PC-3 (cell line): ENCODE measurements around the gene GRIP2. TPM values are rescaled to one million over a fixed set of nuclear protein-coding genes. Genes with fewer than 3 reads are reported as not detected.
A peak's percentile ranks its signal among the peaks of the same experiment; 100 is the strongest.

Source experiments
- ATAC-seq: fragments of 200-7000 bp; cut with Tn5 transposase; 2 replicates; pipeline ENCODE4 v1.9.1; 2020; ENCODE audit warnings: mild to moderate bottlenecking, moderate library complexity
- BruUV-seq: library from RNA; stranded (reverse); fragments of 400-500 nt; replicated peaks from 2 replicates; lab custom pipeline; 2021; lab: Mats Ljungman, UMichigan
- CTCF ChIA-PET: fragments of 300-600 bp; sonication (Branson Sonifier 250); formaldehyde crosslinking; loops from one replicate; lab custom pipeline; 2022; ENCODE audit warnings: antibody characterized with exemption; lab: Charles Lee
- POLR2A ChIA-PET: fragments of 300-600 bp; sonication (Branson Sonifier 250); formaldehyde crosslinking; loops from one replicate; lab custom pipeline; 2022; ENCODE audit warnings: antibody characterized with exemption; ENCODE audit not compliant: unreplicated experiment; lab: Charles Lee
- DNase-seq: peaks from one replicate; pipeline ENCODE4 v3.0.0-alpha.2; 2015
- H2AFZ ChIP-seq: fragments of 300-600 bp; sonication (generic); 2 replicates; pipeline ENCODE4 v1.6.0; 2016; ENCODE audit warnings: antibody characterized with exemption, low read length
- H3F3A ChIP-seq: fragments of 300-600 bp; sonication (generic); one replicate; pipeline ENCODE4 v1.6.0; 2017; ENCODE audit warnings: antibody characterized with exemption, low read length, control low read depth, mild to moderate bottlenecking; ENCODE audit not compliant: unreplicated experiment
- H3K27ac ChIP-seq: fragments of 300-600 bp; sonication (generic); 2 replicates; pipeline ENCODE4 v1.5.1; 2016; ENCODE audit warnings: mild to moderate bottlenecking, low read length
- H3K27me3 ChIP-seq: fragments of 300-600 bp; sonication (generic); 2 replicates; pipeline ENCODE4 v1.6.1; 2016; ENCODE audit warnings: low read length, mixed read lengths
- H3K36me3 ChIP-seq: fragments of 300-600 bp; sonication (generic); 2 replicates; pipeline ENCODE4 v1.6.1; 2016; ENCODE audit warnings: low read depth, mixed run types, low read length, mixed read lengths
- H3K4me1 ChIP-seq: fragments of 300-600 bp; sonication (generic); 2 replicates; pipeline ENCODE4 v1.5.1; 2016; ENCODE audit warnings: low read length; ENCODE audit not compliant: insufficient read depth
- H3K4me2 ChIP-seq: fragments of 300-600 bp; sonication (generic); 2 replicates; pipeline ENCODE4 v1.6.0; 2016; ENCODE audit warnings: low read length
- H3K4me3 ChIP-seq: fragments of 300-600 bp; sonication (generic); 2 replicates; pipeline ENCODE4 v1.5.1; 2016; ENCODE audit warnings: mild to moderate bottlenecking, low read length, mixed read lengths
- H3K79me2 ChIP-seq: fragments of 300-600 bp; sonication (generic); 2 replicates; pipeline ENCODE4 v1.6.1; 2017; ENCODE audit warnings: low read length, mixed read lengths
- H3K9ac ChIP-seq: fragments of 300-600 bp; sonication (generic); 2 replicates; pipeline ENCODE4 v1.6.0; 2016; ENCODE audit warnings: mild to moderate bottlenecking, low read length
- H3K9me2 ChIP-seq: fragments of 300-600 bp; sonication (generic); replicated peaks from 2 replicates; pipeline ENCODE4 v1.6.1; 2016; ENCODE audit warnings: mixed run types, low read length, mixed read lengths
- H3K9me3 ChIP-seq: fragments of 300-600 bp; sonication (generic); 2 replicates; pipeline ENCODE4 v1.6.1; 2016; ENCODE audit warnings: low read length, mixed read lengths
- H4K20me1 ChIP-seq: fragments of 300-600 bp; sonication (generic); 2 replicates; pipeline ENCODE4 v1.6.1; 2016; ENCODE audit warnings: low read length, mixed read lengths
- CTCF ChIP-seq: fragments of 300-600 bp; sonication (generic); conservative IDR thresholded peaks from 2 replicates; pipeline ENCODE4 v1.5.1; 2017; ENCODE audit warnings: antibody characterized with exemption, low read depth, mild to moderate bottlenecking, low read length
- EZH2 ChIP-seq: fragments of 300-600 bp; sonication (generic); IDR thresholded peaks from one replicate; pipeline ENCODE4 v1.6.1; 2017; ENCODE audit warnings: antibody characterized with exemption, mild to moderate bottlenecking, low read length; ENCODE audit not compliant: unreplicated experiment
- EZH2phosphoT487 ChIP-seq: fragments of 300-600 bp; sonication (generic); IDR thresholded peaks from 2 replicates; pipeline ENCODE4 v1.6.1; 2018; ENCODE audit warnings: mild to moderate bottlenecking, antibody characterized with exemption, low read length, borderline replicate concordance
- intact Hi-C: fragments of 100-400 bp; cut with micrococcal nuclease; formaldehyde crosslinking; loops from 2 replicates; pipeline ENCODE4 v1.9.0; 2023
- total RNA-seq: library from RNA; depleted of rRNA; stranded (reverse); fragments of >200 nt; gene quantifications from 2 replicates; pipeline ENCODE4 v1.2.3, GENCODE V29; 2014

The GRIP2 gene
- total RNA-seq, 1 experiment from 2014 or later: 0.36 TPM

- TF ChIP-seq EZH2phosphoT487 (no peak), CTCF (no peak), EZH2 (no peak)
- Histone ChIP-seq H2AFZ (no peak overlapping the region), H3K27ac (no peak overlapping the region), H3K4me2 (no peak overlapping the region), H3K9me3 (no peaks in the 10 kb centered on the region), H3K27me3 (no peaks in the 10 kb centered on the region), H3K79me2 (peaks cover 14% of the 10 kb centered on the region; the same call in 1 of the 2 replicates), H3K4me1 (peaks cover 14% of the 10 kb centered on the region), H3K9me2 (no peaks in the 10 kb centered on the region), H3K9ac (no peak overlapping the region), H3K36me3 (peaks cover 32% of the 10 kb centered on the region), H3F3A (no peaks in the 10 kb centered on the region), H4K20me1 (0 out of 2 replicates have a peak, but pooled peaks cover 5% of the 10 kb centered on the region), H3K4me3 (no peak overlapping the region)
- POLR2A ChIA-PET: no interaction called here
- CTCF ChIA-PET: no interaction called here
- intact Hi-C loops: no loop called here
- no TSS peak for BruUV-seq
- ATAC-seq (no peak), DNase-seq (no peak)
Observed at GRCh38 chr3:14445773-14446172, 94.4 kb downstream of the GRIP2 start.

DNA sequence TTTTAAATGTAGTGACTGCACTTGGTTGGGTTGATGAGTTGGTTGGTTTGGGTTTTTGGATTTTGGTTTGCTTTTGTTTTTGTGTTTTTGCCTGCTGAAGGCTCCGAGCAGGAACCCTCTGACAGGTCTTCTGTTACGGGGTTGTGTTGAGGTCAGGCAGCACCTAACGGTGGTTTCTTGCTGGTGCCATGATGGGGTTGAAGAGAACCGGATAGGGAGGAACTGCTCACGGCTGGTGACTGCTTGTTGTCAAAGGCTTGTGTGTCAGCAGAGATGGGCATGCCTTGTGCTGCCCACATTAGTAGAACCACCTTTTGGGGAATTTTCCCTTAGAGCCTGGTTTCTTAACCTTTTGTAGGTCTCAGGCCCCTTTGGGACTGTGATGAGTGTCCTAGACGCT, 95.8 kb downstream of the GRIP2 start:
- no peaks in the 10 kb centered on the region for H3K27me3 ChIP-seq
- H3K9ac ChIP-seq: no peak overlapping the region
- H3K27ac ChIP-seq: no peak overlapping the region
- H3K9me3 ChIP-seq: no peaks in the 10 kb centered on the region
- H3K9me2 ChIP-seq: no peaks in the 10 kb centered on the region
- peaks cover 16% of the 10 kb centered on the region for H3K4me1 ChIP-seq
- 0 out of 2 replicates have a peak, but pooled peaks cover 5% of the 10 kb centered on the region for H4K20me1 ChIP-seq
- no peak for DNase-seq
- H3K36me3 ChIP-seq: peaks cover 31% of the 10 kb centered on the region
- CTCF ChIA-PET: no interaction called here
- no TSS peak for BruUV-seq
- H3K4me3 ChIP-seq: no peak overlapping the region
- peaks cover 28% of the 10 kb centered on the region for H3K79me2 ChIP-seq
- TF ChIP-seq EZH2 (no peak), CTCF (no peak), EZH2phosphoT487 (no peak)
- POLR2A ChIA-PET: no interaction called here
- H2AFZ ChIP-seq: no peak overlapping the region
- ATAC-seq: no peak
- H3F3A ChIP-seq: no peaks in the 10 kb centered on the region
- intact Hi-C loops: no loop called here
- no peak overlapping the region for H3K4me2 ChIP-seq

DNA sequence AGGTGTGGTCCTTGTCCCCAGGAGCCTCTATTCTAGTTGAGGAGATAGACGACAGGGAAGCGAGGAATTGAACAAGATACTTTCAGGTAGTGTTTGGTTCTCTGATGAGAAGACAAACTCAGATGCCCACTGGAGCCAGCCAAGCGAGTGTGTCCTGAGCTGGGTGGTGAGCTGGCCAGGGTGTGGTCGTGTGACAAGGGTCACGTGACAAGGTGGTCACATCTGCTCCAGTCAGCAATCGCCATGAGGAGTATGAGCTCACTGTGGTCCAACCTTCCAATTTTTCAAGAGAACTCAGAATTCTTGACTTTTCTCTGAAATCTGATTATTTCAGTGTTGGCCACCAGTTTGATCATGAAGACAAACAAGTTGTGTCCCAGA, 98.2 kb downstream of the GRIP2 start:
- Histone ChIP-seq H3K27me3 (no peaks in the 10 kb centered on the region), H2AFZ (no peak overlapping the region), H3K4me2 (peak overlapping the region; percentile 7; the same call in 1 of the 2 replicates), H3K79me2 (peaks cover 43% of the 10 kb centered on the region), H3K4me3 (no peak overlapping the region), H3K9ac (no peak overlapping the region), H4K20me1 (0 out of 2 replicates have a peak, but pooled peaks cover 5% of the 10 kb centered on the region), H3K9me2 (no peaks in the 10 kb centered on the region), H3K4me1 (peaks cover 16% of the 10 kb centered on the region), H3K36me3 (peaks cover 15% of the 10 kb centered on the region), H3K9me3 (no peaks in the 10 kb centered on the region), H3F3A (no peaks in the 10 kb centered on the region), H3K27ac (peak overlapping the region; percentile 26)
- intact Hi-C loops: no loop called here
- no peak for TF ChIP-seq EZH2phosphoT487
- TF ChIP-seq CTCF: no peak
- no peak for TF ChIP-seq EZH2
- POLR2A ChIA-PET: no interaction called here
- CTCF ChIA-PET: no interaction called here
- BruUV-seq: no TSS peak
- peak; percentile 17 for DNase-seq
- ATAC-seq: peak; percentile 39
